HEK293 (cell line): Measurements from ENCODE around the gene FAM83F.

Source experiments
- CTCF ChIP-seq: fragments of 450-650 bp; formaldehyde crosslinking; IDR thresholded peaks from 2 replicates; pipeline ENCODE4 v1.5.1; 2016; ENCODE audit warnings: missing biosample characterization, missing genetic modification characterization
- ZNF501 ChIP-seq: fragments of 450-650 bp; formaldehyde crosslinking; IDR thresholded peaks from 2 replicates; pipeline ENCODE4 v1.5.1; 2016; ENCODE audit warnings: missing biosample characterization, missing genetic modification characterization

- no peak for TF ChIP-seq CTCF (tag by site-specific recombination)
- TF ChIP-seq ZNF501: no peak
Observed at GRCh38 chr22:39988386-39989114, 6.2 kb upstream of the FAM83F start.
